GM06990 (cell line): ENCODE data around the gene PAQR6.
A peak's percentile ranks its signal among the peaks of the same experiment; 100 is the strongest.

Experiments
- DNase-seq: peaks from one replicate; pipeline ENCODE4 v3.0.0-alpha.2; 2011; ENCODE audit not compliant: insufficient read length; ENCODE audit errors: extremely low read depth
- H3K27me3 ChIP-seq: replicated peaks from 2 replicates; pipeline ENCODE4 v1.6.0; 2011; ENCODE audit warnings: low read length; ENCODE audit not compliant: control insufficient read depth, insufficient read depth
- H3K36me3 ChIP-seq: 2 replicates; pipeline ENCODE4 v1.5.1; 2011; ENCODE audit warnings: low read length; ENCODE audit not compliant: control insufficient read depth, insufficient read depth
- H3K4me3 ChIP-seq: replicated peaks from 2 replicates; pipeline ENCODE4 v1.5.1; 2011; ENCODE audit warnings: low read depth, mild to moderate bottlenecking, control low read depth, low read length
- CTCF ChIP-seq: IDR thresholded peaks from 2 replicates; pipeline ENCODE4 v1.5.1; 2011; ENCODE audit warnings: low read length, control low read depth, mild to moderate bottlenecking, inconsistent platforms; ENCODE audit not compliant: insufficient read depth, poor library complexity, severe bottlenecking

Gene PAQR6

GRCh38 chr1:156203331-156203730 lies 44.5 kb downstream of the PAQR6 start:
- H3K36me3 ChIP-seq = peaks cover 16% of the 10 kb centered on the region
- no peak for DNase-seq

GRCh38 chr1:156200044-156200443 lies 47.8 kb downstream of the PAQR6 start:
- no peaks in the 10 kb centered on the region for H3K27me3 ChIP-seq
- H3K36me3 ChIP-seq = peaks cover 19% of the 10 kb centered on the region
- TF ChIP-seq CTCF = no peak
- H3K4me3 ChIP-seq = no peak overlapping the region
- DNase-seq = no peak

More at GRCh38 chr1:156203331-156203730, 44.5 kb downstream of the PAQR6 start:
- H3K4me3 ChIP-seq = no peak overlapping the region
- no peak for TF ChIP-seq CTCF
- H3K27me3 ChIP-seq = no peaks in the 10 kb centered on the region

GRCh38 chr1:156198831-156199349 lies 49.0 kb downstream of the PAQR6 start:
- H3K27me3 ChIP-seq = no peaks in the 10 kb centered on the region
- DNase-seq = no peak
- H3K4me3 ChIP-seq = no peak overlapping the region; the same call in 1 of the 2 replicates
- no peak for TF ChIP-seq CTCF
- H3K36me3 ChIP-seq = peaks cover 15% of the 10 kb centered on the region

- no peak for DNase-seq
- Histone ChIP-seq H3K4me3 (no peak overlapping the region), H3K27me3 (no peaks in the 10 kb centered on the region), H3K36me3 (peaks cover 11% of the 10 kb centered on the region)
- TF ChIP-seq CTCF = no peak
Measured at GRCh38 chr1:156196445-156196844, 51.4 kb downstream of the PAQR6 start.

GRCh38 chr1:156195853-156196252 lies 52.0 kb downstream of the PAQR6 start:
- no peaks in the 10 kb centered on the region for H3K27me3 ChIP-seq
- H3K36me3 ChIP-seq = peaks cover 11% of the 10 kb centered on the region
- no peak for DNase-seq
- TF ChIP-seq CTCF = no peak
- H3K4me3 ChIP-seq = no peak overlapping the region

GRCh38 chr1:156194300-156194652 lies 53.6 kb downstream of the PAQR6 start:
- no peak for DNase-seq
- H3K27me3 ChIP-seq = no peaks in the 10 kb centered on the region
- H3K36me3 ChIP-seq = peaks cover 5% of the 10 kb centered on the region
- TF ChIP-seq CTCF = no peak
- peak overlapping the region; percentile 100 for H3K4me3 ChIP-seq
